Common myeloid progenitor, CD34-positive (primary cell): ENCODE results near the gene PCBD1.
A peak's percentile ranks its signal among the peaks of the same experiment; 100 is the strongest.
"Not testable (repeated sequence)": the region's sequence is repeated elsewhere in the genome, so short reads cannot be mapped to it uniquely, and the experiment has no call there.

Experiments used
- CTCF ChIA-PET: fragments of 350-600 bp; sonication (Branson Sonifier 250); formaldehyde crosslinking; loops from one replicate; lab custom pipeline; 2021; ENCODE audit warnings: antibody characterized with exemption; lab: Charles Lee
- POLR2A ChIA-PET: fragments of 350-600 bp; sonication (Branson Sonifier 250); formaldehyde crosslinking; loops from one replicate; lab custom pipeline; 2021; ENCODE audit warnings: antibody characterized with exemption; lab: Charles Lee
- DNase-seq, 3 donors: peaks; one replicate each; pipeline versions ENCODE4 v3.0.0 to v3.0.0-alpha.2; 2013
- H3K27ac ChIP-seq, 2 experiments: 1 replicate in 1 of 2; 2 replicates in 1 of 2; pipeline ENCODE4 v1.7.0; 2013; ENCODE audit warnings: inconsistent platforms in 2 of 2, low read length in 2 of 2, mild to moderate bottlenecking in 2 of 2, low read depth in 1 of 2, moderate library complexity in 1 of 2; ENCODE audit not compliant: severe bottlenecking in 2 of 2, insufficient read depth in 1 of 2, poor library complexity in 1 of 2
- H3K27me3 ChIP-seq, 5 experiments: replicated peaks in 2 of 5; 1 replicate in 3 of 5; 2 replicates in 2 of 5; pipeline versions ENCODE4 v1.6.1 to v1.7.0; 2013; ENCODE audit warnings: low read length in 4 of 5, mild to moderate bottlenecking in 2 of 5, moderate library complexity in 2 of 5, inconsistent platforms in 1 of 5; ENCODE audit not compliant: insufficient read depth in 5 of 5, control insufficient read depth in 4 of 5
- H3K36me3 ChIP-seq, 4 experiments: 1 replicate in 2 of 4; 2 replicates in 2 of 4; pipeline versions ENCODE4 v1.6.1 to v1.7.0; 2013; ENCODE audit warnings: low read length in 3 of 4, control low read depth in 1 of 4, mild to moderate bottlenecking in 1 of 4; ENCODE audit not compliant: control insufficient read depth in 4 of 4, insufficient read depth in 4 of 4
- H3K4me1 ChIP-seq, 4 experiments: 1 replicate in 3 of 4; 2 replicates in 1 of 4; pipeline versions ENCODE4 v1.6.1 to v1.7.1; 2013; ENCODE audit warnings: low read length in 3 of 4, mild to moderate bottlenecking in 3 of 4, control low read depth in 1 of 4, inconsistent platforms in 1 of 4, moderate library complexity in 1 of 4; ENCODE audit not compliant: control insufficient read depth in 4 of 4, insufficient read depth in 4 of 4; ENCODE audit errors: control extremely low read depth in 1 of 4
- H3K4me3 ChIP-seq, 7 experiments: 1 replicate in 4 of 7; 2 replicates in 3 of 7; pipeline versions ENCODE4 v1.5.1 to v1.7.0; 2013; ENCODE audit warnings: mild to moderate bottlenecking in 7 of 7, low read length in 6 of 7, moderate library complexity in 6 of 7, inconsistent platforms in 2 of 7, low read depth in 2 of 7, control low read depth in 1 of 7; ENCODE audit not compliant: insufficient read depth in 4 of 7, control insufficient read depth in 1 of 7; ENCODE audit errors: extremely low read depth in 1 of 7
- H3K9me3 ChIP-seq, 5 experiments: 1 replicate in 4 of 5; 2 replicates in 1 of 5; pipeline versions ENCODE4 v1.6.1 to v1.7.1; 2013; ENCODE audit warnings: low read length in 4 of 5, mild to moderate bottlenecking in 2 of 5, inconsistent platforms in 1 of 5, low read depth in 1 of 5, moderate library complexity in 1 of 5; ENCODE audit not compliant: control insufficient read depth in 4 of 5, insufficient read depth in 2 of 5; ENCODE audit errors: control extremely low read depth in 1 of 5
- WGBS: methylation state at CpG from one replicate; pipeline ENCODE4 v1.1.5; 2013; ENCODE audit not compliant: insufficient coverage; 5-methylcytosine and 5-hydroxymethylcytosine counted together

Gene PCBD1

GRCh38 chr10:70872291-70872690 lies 16.1 kb downstream of the PCBD1 start:
- 98% methylated on average over 4 of the region's 7 CpGs for WGBS
- no peaks in the 10 kb centered on the region for H3K9me3 ChIP-seq
- H3K4me3 ChIP-seq, result no peak overlapping the region
- ChIA-PET CTCF (interaction anchor here (1.2 to 3.6 kb wide), 3 partner anchors 9 to 323 kb away, joined by 4 to 14 read pairs (median 5); no protein-coding TSS in a partner anchor), POLR2A (no interaction called here)
- no peaks in the 10 kb centered on the region for H3K4me1 ChIP-seq
- no peaks in the 10 kb centered on the region for H3K27me3 ChIP-seq
- no peak overlapping the region for H3K27ac ChIP-seq
- DNase-seq, result no peak
- peaks cover 5 to 52% (median 16%) of the 10 kb centered on the region in 4 experiments for H3K36me3 ChIP-seq

DNA sequence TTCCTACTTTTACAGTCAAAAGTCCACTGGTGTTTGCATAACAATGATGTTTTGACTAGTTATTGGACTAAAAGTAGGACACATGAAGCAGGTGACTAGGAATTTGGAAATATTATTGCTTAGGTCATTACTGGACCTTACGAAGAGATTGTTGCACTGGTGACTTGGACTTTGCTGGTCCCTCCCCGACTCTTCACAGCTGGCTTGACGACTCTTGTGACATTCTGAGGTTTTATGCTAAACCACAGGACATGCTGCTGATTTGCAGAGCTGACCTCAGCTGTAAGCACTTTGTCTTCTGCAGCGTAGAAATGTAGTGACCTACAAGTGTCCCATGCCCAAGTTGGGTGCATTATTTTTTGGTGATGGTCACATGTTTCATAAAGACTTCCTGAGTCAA lies 21.9 kb downstream of the PCBD1 start:
- POLR2A ChIA-PET, result no interaction called here
- DNase-seq, result peak in 2 of 3 donors; percentile 35 to 39
- no peak overlapping the region for H3K4me3 ChIP-seq
- CTCF ChIA-PET, result interaction anchor here (1.0 to 1.3 kb wide), 2 partner anchors 10 to 12 kb away, joined by 4 to 5 read pairs; no protein-coding TSS in a partner anchor
- H3K9me3 ChIP-seq, result no peaks in the 10 kb centered on the region
- H3K27ac ChIP-seq, result no peak overlapping the region
- peaks cover 0 to 30% (median 1%) of the 10 kb centered on the region in 4 experiments for H3K36me3 ChIP-seq
- peaks cover 0 to 10% (median 5%) of the 10 kb centered on the region in 4 experiments for H3K4me1 ChIP-seq
- WGBS, result 41% methylated on average over 4 of the region's 4 CpGs
- H3K27me3 ChIP-seq, result no peaks in the 10 kb centered on the region

GRCh38 chr10:70864935-70865334 lies 23.4 kb downstream of the PCBD1 start:
- no peak overlapping the region for H3K27ac ChIP-seq
- H3K4me1 ChIP-seq, result peaks cover 0 to 10% (median 5%) of the 10 kb centered on the region in 4 experiments
- H3K9me3 ChIP-seq, result no peaks in the 10 kb centered on the region
- ChIA-PET POLR2A (no interaction called here), CTCF (interaction anchor here (0.7 to 1.3 kb wide), 4 partner anchors 10 to 304 kb away, joined by 3 read pairs; no protein-coding TSS in a partner anchor)
- no peaks in the 10 kb centered on the region for H3K27me3 ChIP-seq
- H3K36me3 ChIP-seq, result peaks cover 2 to 29% (median 5%) of the 10 kb centered on the region in 4 experiments
- WGBS, result no CpG with 5 or more reads among the region's 1 CpG
- no peak overlapping the region for H3K4me3 ChIP-seq
- no peak for DNase-seq

GRCh38 chr10:70863470-70864160 lies 24.8 kb downstream of the PCBD1 start:
- POLR2A ChIA-PET, result no interaction called here

GRCh38 chr10:70861495-70862197 lies 26.7 kb downstream of the PCBD1 start:
- WGBS, result 97% methylated on average over 26 of the region's 42 CpGs
- H3K27ac ChIP-seq, H3K27me3 ChIP-seq, H3K9me3 ChIP-seq, H3K4me1 ChIP-seq, DNase-seq, H3K4me3 ChIP-seq, POLR2A ChIA-PET: not testable (repeated sequence)
- CTCF ChIA-PET, result interaction anchor here (0.9 kb wide), 1 partner anchor 14 kb away, joined by 3 read pairs; no protein-coding TSS in a partner anchor
- peaks cover 3 to 38% (median 13%) of the 10 kb centered on the region in 4 experiments for H3K36me3 ChIP-seq

More at GRCh38 chr10:70863470-70864160, 24.8 kb downstream of the PCBD1 start:
- no peak for DNase-seq
- Histone ChIP-seq H3K27me3 (no peaks in the 10 kb centered on the region), H3K27ac (no peak overlapping the region), H3K4me1 (peaks cover 0 to 10% (median 5%) of the 10 kb centered on the region in 4 experiments), H3K9me3 (no peaks in the 10 kb centered on the region), H3K4me3 (no peak overlapping the region), H3K36me3 (peaks cover 3 to 29% (median 8%) of the 10 kb centered on the region in 4 experiments)
- CTCF ChIA-PET, result interaction anchor here (0.6 to 1.8 kb wide), 7 partner anchors 8 to 673 kb away, joined by 3 read pairs; no protein-coding TSS in a partner anchor

- WGBS, result 100% methylated on average over 3 of the region's 5 CpGs
- peaks cover 10 to 50% (median 20%) of the 10 kb centered on the region in 4 experiments for H3K36me3 ChIP-seq
- DNase-seq, result no peak
- POLR2A ChIA-PET, result no interaction called here
- H3K4me1 ChIP-seq, result no peaks in the 10 kb centered on the region
- CTCF ChIA-PET, result interaction anchor here (0.6 to 2.0 kb wide), 4 partner anchors 12 to 42 kb away, joined by 3 to 4 read pairs (median 3); partner anchors contain the start of gene SGPL1
- no peak overlapping the region for H3K4me3 ChIP-seq
- no peaks in the 10 kb centered on the region for H3K27me3 ChIP-seq
- H3K27ac ChIP-seq, result no peak overlapping the region
- H3K9me3 ChIP-seq, result no peaks in the 10 kb centered on the region
Measured at GRCh38 chr10:70858759-70859158, 29.6 kb downstream of the PCBD1 start.
